ENCODE results near the gene ACR. TPM values are rescaled to one million over a fixed set of nuclear protein-coding genes. Genes with fewer than 3 reads are reported as not detected.

Gene ACR
- total and polyA plus RNA-seq, 2 experiments from 2014 or later, result not detected

DNA sequence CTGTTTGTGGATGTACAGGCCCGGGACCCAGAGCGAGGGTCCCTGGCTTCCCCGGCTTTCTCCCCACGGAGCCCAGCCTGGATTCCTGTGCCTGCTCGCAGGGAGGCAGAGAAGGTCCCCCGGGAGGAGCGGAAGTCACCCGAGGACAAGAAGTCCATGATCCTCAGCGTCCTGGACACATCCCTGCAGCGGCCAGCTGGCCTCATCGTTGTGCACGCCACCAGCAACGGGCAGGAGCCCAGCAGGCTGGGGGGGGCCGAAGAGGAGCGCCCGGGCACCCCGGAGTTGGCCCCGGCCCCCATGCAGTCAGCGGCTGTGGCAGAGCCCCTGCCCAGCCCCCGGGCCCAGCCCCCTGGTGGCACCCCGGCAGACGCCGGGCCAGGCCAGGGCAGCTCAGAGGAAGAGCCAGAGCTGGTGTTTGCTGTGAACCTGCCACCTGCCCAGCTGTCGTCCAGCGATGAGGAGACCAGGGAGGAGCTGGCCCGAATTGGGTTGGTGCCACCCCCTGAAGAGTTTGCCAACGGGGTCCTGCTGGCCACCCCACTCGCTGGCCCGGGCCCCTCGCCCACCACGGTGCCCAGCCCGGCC lies 16.7 kb upstream of the ACR start:
- Histone ChIP-seq H3K9me3 (ENCODE audit: low read depth) (no peaks in the 10 kb centered on the region), H4K20me1 (ENCODE audit: insufficient read depth) (no peaks in the 10 kb centered on the region), H3K36me3 (ENCODE audit: low read depth) (no peaks in the 10 kb centered on the region), H2AFZ (no peak overlapping the region), H3K79me2 (ENCODE audit: insufficient read depth) (no peaks in the 10 kb centered on the region), H3K4me3 (no peak overlapping the region), H3K9me2 (ENCODE audit: insufficient read depth) (no peaks in the 10 kb centered on the region), H3K4me1 (ENCODE audit: insufficient read depth) (no peaks in the 10 kb centered on the region), H3K27ac (no peak overlapping the region), H3K27me3 (replicated peaks; ENCODE audit: insufficient read depth) (0 out of 2 replicates have a peak, but pooled peaks cover 8% of the 10 kb centered on the region), H3K9ac (no peak overlapping the region), H3F3A (ENCODE audit: insufficient read depth) (no peaks in the 10 kb centered on the region), H3K4me2 (ENCODE audit: unreplicated experiment) (no peak overlapping the region)
- in situ Hi-C loops (cut with MboI), result no loop called here
- WGBS, 2 experiments (ENCODE audit: low coverage in 1 of 2, low lambda C conversion rate in 2 of 2, missing lambda C conversion rate in 2 of 2), result 82 to 84% methylated on average over 15 to 24 of the region's 32 CpGs
- no peak for DNase-seq
- TF ChIP-seq EZH2phosphoT487 (IDR thresholded peaks at IDR 0.05; ENCODE audit: insufficient read depth, low read depth), result no peak
- no peak for TF ChIP-seq EZH2 (IDR thresholded peaks at IDR 0.05; ENCODE audit: insufficient read depth, poor library complexity, severe bottlenecking)

DNA sequence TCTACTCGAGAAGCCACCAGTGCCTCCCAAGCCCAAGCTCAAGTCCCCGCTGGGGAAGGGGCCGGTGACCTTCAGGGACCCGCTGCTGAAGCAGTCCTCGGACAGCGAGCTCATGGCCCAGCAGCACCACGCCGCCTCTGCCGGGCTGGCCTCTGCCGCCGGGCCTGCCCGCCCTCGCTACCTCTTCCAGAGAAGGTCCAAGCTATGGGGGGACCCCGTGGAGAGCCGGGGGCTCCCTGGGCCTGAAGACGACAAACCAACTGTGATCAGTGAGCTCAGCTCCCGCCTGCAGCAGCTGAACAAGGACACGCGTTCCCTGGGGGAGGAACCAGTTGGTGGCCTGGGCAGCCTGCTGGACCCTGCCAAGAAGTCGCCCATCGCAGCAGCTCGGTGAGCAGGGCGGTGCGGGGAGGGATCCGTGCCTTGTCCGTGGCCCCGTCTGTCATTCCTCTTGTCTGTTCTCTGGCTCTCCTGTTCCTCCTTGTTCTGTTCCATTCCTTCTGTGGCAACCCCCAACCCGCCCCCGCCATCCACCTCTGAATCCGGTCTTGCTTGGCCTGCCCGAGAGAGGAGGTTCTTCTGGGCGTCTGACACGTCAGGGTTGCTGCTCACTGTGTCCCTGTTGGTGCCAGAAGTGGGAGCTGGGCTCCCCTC lies 15.8 kb upstream of the ACR start:
- H3K9me3 ChIP-seq (ENCODE audit: low read depth), result no peaks in the 10 kb centered on the region
- no peak overlapping the region for H2AFZ ChIP-seq
- H3K27ac ChIP-seq, result no peak overlapping the region
- no peak for DNase-seq
- TF ChIP-seq EZH2phosphoT487 (IDR thresholded peaks at IDR 0.05; ENCODE audit: insufficient read depth, low read depth) (no peak), EZH2 (IDR thresholded peaks at IDR 0.05; ENCODE audit: insufficient read depth, poor library complexity, severe bottlenecking) (no peak)
- no peak overlapping the region for H3K4me3 ChIP-seq
- WGBS, 2 experiments (ENCODE audit: low coverage in 1 of 2, low lambda C conversion rate in 2 of 2, missing lambda C conversion rate in 2 of 2), result 90 to 93% methylated on average over 25 to 33 of the region's 33 CpGs
- no peaks in the 10 kb centered on the region for H3K36me3 ChIP-seq (ENCODE audit: low read depth)
- no peaks in the 10 kb centered on the region for H3F3A ChIP-seq (ENCODE audit: insufficient read depth)
- H3K79me2 ChIP-seq (ENCODE audit: insufficient read depth), result no peaks in the 10 kb centered on the region
- 0 out of 2 replicates have a peak, but pooled peaks cover 8% of the 10 kb centered on the region for H3K27me3 ChIP-seq (replicated peaks; ENCODE audit: insufficient read depth)
- no peak overlapping the region for H3K9ac ChIP-seq
- H4K20me1 ChIP-seq (ENCODE audit: insufficient read depth), result no peaks in the 10 kb centered on the region
- in situ Hi-C loops (cut with MboI), result no loop called here
- H3K4me2 ChIP-seq (ENCODE audit: unreplicated experiment), result no peak overlapping the region
- no peaks in the 10 kb centered on the region for H3K9me2 ChIP-seq (ENCODE audit: insufficient read depth)
- no peaks in the 10 kb centered on the region for H3K4me1 ChIP-seq (ENCODE audit: insufficient read depth)

DNA sequence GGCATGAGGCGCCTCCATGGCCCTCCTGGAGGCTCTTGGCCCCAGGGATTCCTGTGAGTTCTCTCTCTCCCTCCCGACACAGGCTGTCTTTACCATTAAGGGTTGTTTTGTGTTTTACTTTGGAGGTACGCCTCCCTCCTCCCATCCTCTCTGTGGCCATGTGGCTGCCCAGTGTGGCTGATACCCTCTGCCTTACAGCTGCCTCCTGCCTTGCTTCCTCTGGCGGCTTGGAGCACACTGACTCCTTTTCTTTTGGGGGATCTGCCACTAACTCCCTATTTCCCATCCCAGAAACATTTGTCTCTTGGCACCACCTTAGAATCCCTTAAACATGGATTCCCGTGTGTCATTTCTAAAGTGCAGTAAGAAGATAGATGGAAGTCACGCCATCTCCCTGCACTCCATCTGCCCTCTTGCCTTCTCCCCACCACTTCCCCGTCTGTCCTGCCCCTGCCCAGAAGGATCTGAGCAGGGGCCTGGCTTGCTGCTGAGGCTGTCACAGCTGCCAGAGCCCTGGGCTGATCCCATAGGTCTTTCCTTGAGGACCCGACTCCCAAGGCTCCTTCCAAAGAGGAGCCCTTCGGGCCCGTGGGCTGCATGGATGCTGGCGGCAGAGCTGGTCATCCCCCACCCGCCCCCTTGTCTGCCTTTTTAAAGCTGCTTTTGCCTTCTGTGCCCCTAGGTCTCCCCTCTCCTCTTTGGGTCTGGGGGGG lies 15.1 kb upstream of the ACR start:
- no peaks in the 10 kb centered on the region for H3F3A ChIP-seq (ENCODE audit: insufficient read depth)
- WGBS, 2 experiments (ENCODE audit: low coverage in 1 of 2, low lambda C conversion rate in 2 of 2, missing lambda C conversion rate in 2 of 2), result 89 to 93% methylated on average over 12 of the region's 12 CpGs
- in situ Hi-C loops (cut with MboI), result no loop called here

DNA sequence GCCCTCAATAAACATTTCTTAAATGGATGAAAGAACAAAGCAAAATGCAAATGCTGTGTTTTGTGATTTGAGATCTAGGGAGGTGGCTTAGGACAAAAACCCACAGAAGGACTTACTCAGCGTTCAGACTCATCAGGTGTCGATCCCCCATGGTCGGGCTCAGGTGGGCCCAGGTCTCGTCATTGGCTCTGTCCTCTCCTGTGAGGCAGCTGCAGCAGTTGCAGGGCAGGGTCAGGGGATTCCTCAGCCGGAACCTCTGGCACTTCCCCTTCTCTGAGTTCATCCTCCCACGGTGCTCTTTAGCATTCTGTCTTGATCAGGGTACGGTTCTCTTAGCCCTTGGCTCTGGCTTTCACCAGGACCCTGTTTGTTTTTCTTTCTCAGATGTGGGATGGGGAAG lies 14.0 kb upstream of the ACR start:
- in situ Hi-C loops (cut with MboI), result no loop called here
- 85% methylated on average over 7 of the region's 7 CpGs for WGBS, 2 experiments (ENCODE audit: low coverage in 1 of 2, low lambda C conversion rate in 2 of 2, missing lambda C conversion rate in 2 of 2)
- no peaks in the 10 kb centered on the region for H3F3A ChIP-seq (ENCODE audit: insufficient read depth)
- H3K4me2 ChIP-seq (ENCODE audit: unreplicated experiment), result no peak overlapping the region
- H3K27me3 ChIP-seq (replicated peaks; ENCODE audit: insufficient read depth), result 0 out of 2 replicates have a peak, but pooled peaks cover 8% of the 10 kb centered on the region
- H4K20me1 ChIP-seq (ENCODE audit: insufficient read depth), result no peaks in the 10 kb centered on the region
- H3K27ac ChIP-seq, result no peak overlapping the region
- H3K4me1 ChIP-seq (ENCODE audit: insufficient read depth), result no peaks in the 10 kb centered on the region
- no peaks in the 10 kb centered on the region for H3K9me2 ChIP-seq (ENCODE audit: insufficient read depth)
- no peak overlapping the region for H3K4me3 ChIP-seq
- no peaks in the 10 kb centered on the region for H3K9me3 ChIP-seq (ENCODE audit: low read depth)
- H3K36me3 ChIP-seq (ENCODE audit: low read depth), result no peaks in the 10 kb centered on the region
- TF ChIP-seq EZH2 (IDR thresholded peaks at IDR 0.05; ENCODE audit: insufficient read depth, poor library complexity, severe bottlenecking) (no peak), EZH2phosphoT487 (IDR thresholded peaks at IDR 0.05; ENCODE audit: insufficient read depth, low read depth) (no peak)
- H3K79me2 ChIP-seq (ENCODE audit: insufficient read depth), result no peaks in the 10 kb centered on the region
- H2AFZ ChIP-seq, result no peak overlapping the region
- no peak overlapping the region for H3K9ac ChIP-seq
- DNase-seq, result no peak

More for the DNA sequence above, 15.1 kb upstream of the ACR start:
- H4K20me1 ChIP-seq (ENCODE audit: insufficient read depth), result no peaks in the 10 kb centered on the region
- no peaks in the 10 kb centered on the region for H3K9me2 ChIP-seq (ENCODE audit: insufficient read depth)
- no peak for DNase-seq
- no peaks in the 10 kb centered on the region for H3K36me3 ChIP-seq (ENCODE audit: low read depth)
- H3K9me3 ChIP-seq (ENCODE audit: low read depth), result no peaks in the 10 kb centered on the region
- H3K27me3 ChIP-seq (replicated peaks; ENCODE audit: insufficient read depth), result 0 out of 2 replicates have a peak, but pooled peaks cover 8% of the 10 kb centered on the region
- TF ChIP-seq EZH2 (IDR thresholded peaks at IDR 0.05; ENCODE audit: insufficient read depth, poor library complexity, severe bottlenecking) (no peak), EZH2phosphoT487 (IDR thresholded peaks at IDR 0.05; ENCODE audit: insufficient read depth, low read depth) (no peak)
- no peaks in the 10 kb centered on the region for H3K79me2 ChIP-seq (ENCODE audit: insufficient read depth)
- no peak overlapping the region for H3K4me2 ChIP-seq (ENCODE audit: unreplicated experiment)
- no peak overlapping the region for H3K4me3 ChIP-seq
- no peak overlapping the region for H3K27ac ChIP-seq
- no peak overlapping the region for H2AFZ ChIP-seq
- no peaks in the 10 kb centered on the region for H3K4me1 ChIP-seq (ENCODE audit: insufficient read depth)
- H3K9ac ChIP-seq, result no peak overlapping the region
